ENCODE data around the gene FAM180B.
"Not testable (repeated sequence)": the region's sequence is repeated elsewhere in the genome, so short reads cannot be mapped to it uniquely, and the experiment has no call there.

FAM180B gene

GRCh38 chr11:47595029-47595428, 8.6 kb downstream of the FAM180B start:
- DNase-seq (ENCODE audit: low read depth): no peak

GRCh38 chr11:47595967-47596366, 9.5 kb downstream of the FAM180B start:
- no peak for DNase-seq (ENCODE audit: low read depth)

GRCh38 chr11:47599902-47600301, 13.4 kb downstream of the FAM180B start:
- no peak for DNase-seq (ENCODE audit: low read depth)

- no peak for DNase-seq (ENCODE audit: low read depth)
Observed at GRCh38 chr11:47603295-47603694, 16.8 kb downstream of the FAM180B start.

GRCh38 chr11:47605921-47606320, 19.4 kb downstream of the FAM180B start:
- no peak for DNase-seq (ENCODE audit: low read depth)

- no peak for DNase-seq (ENCODE audit: low read depth)
Observed at GRCh38 chr11:47606731-47607130, 20.3 kb downstream of the FAM180B start.

- DNase-seq (ENCODE audit: low read depth): no peak
Observed at GRCh38 chr11:47607380-47607779, 20.9 kb downstream of the FAM180B start.

- no peak for DNase-seq (ENCODE audit: low read depth)
Observed at GRCh38 chr11:47609675-47610074, 23.2 kb downstream of the FAM180B start.

- no peak for DNase-seq (ENCODE audit: low read depth)
Observed at GRCh38 chr11:47611348-47611794, 24.9 kb downstream of the FAM180B start.

- no peak for DNase-seq (ENCODE audit: low read depth)
Observed at GRCh38 chr11:47615249-47615648, 28.8 kb downstream of the FAM180B start.

GRCh38 chr11:47616726-47617416, 30.4 kb downstream of the FAM180B start:
- DNase-seq (ENCODE audit: low read depth): no peak

- DNase-seq (ENCODE audit: low read depth): no peak
Observed at GRCh38 chr11:47617417-47617809, 30.9 kb downstream of the FAM180B start.

- DNase-seq (ENCODE audit: low read depth): no peak
Observed at GRCh38 chr11:47620836-47621378, 34.4 kb downstream of the FAM180B start.

- no peak for DNase-seq (ENCODE audit: low read depth)
Observed at GRCh38 chr11:47626234-47626633, 39.8 kb downstream of the FAM180B start.

- no peak for DNase-seq (ENCODE audit: low read depth)
Observed at GRCh38 chr11:47628026-47628425, 41.5 kb downstream of the FAM180B start.

- DNase-seq (ENCODE audit: low read depth): no peak
Observed at GRCh38 chr11:47631473-47631872, 45.0 kb downstream of the FAM180B start.

GRCh38 chr11:47636331-47636730, 49.9 kb downstream of the FAM180B start:
- not testable (repeated sequence) for DNase-seq (ENCODE audit: low read depth)

Data from activated T-helper 9 cell treated with anti-CD3 and anti-CD28 coated beads, Interleukin-2, amount 50 U/mL, for 16 hours (primary cell).